Measurements from ENCODE around the gene UQCRHL.

DNA sequence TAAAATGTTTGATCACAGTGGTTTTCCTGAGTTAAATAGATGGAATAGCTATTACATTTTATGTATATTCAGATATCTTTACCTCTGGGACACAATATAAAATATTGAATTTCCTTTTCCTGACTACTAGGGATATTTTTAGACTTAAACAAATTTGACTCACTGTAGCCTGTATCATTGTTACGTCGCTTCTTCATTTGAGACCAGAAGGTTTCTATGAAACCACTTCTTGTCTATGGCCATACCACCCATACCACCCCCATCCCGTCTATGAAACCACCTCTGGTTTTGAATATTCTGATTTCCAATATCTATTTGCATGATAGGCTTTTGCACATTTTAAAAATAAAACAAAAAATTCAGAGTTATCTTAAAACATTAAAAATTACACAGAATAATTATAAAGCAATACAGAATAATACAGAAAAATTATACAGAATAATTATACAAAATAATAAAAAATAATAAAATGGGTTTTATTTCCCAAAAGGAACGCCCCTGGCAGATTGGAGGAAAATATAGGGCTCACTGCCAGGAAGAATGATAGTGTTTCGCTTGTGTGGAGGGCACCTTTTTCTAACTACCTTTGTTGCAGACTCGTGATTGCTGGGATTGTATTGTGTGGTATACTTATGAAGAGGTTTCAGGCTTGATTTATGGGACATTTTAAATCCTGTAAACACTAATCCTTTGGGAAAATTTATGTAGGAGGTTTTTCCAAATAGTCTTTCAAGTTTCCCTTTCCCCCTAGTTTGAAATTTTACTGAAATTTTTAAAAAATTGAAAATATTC is 44.8 kb upstream of the UQCRHL start:
- TF ChIP-seq, protein P1, sequence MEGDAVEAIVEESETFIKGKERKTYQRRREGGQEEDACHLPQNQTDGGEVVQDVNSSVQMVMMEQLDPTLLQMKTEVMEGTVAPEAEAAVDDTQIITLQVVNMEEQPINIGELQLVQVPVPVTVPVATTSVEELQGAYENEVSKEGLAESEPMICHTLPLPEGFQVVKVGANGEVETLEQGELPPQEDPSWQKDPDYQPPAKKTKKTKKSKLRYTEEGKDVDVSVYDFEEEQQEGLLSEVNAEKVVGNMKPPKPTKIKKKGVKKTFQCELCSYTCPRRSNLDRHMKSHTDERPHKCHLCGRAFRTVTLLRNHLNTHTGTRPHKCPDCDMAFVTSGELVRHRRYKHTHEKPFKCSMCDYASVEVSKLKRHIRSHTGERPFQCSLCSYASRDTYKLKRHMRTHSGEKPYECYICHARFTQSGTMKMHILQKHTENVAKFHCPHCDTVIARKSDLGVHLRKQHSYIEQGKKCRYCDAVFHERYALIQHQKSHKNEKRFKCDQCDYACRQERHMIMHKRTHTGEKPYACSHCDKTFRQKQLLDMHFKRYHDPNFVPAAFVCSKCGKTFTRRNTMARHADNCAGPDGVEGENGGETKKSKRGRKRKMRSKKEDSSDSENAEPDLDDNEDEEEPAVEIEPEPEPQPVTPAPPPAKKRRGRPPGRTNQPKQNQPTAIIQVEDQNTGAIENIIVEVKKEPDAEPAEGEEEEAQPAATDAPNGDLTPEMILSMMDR (IDR thresholded peaks at IDR 0.05 in 4 of 5, conservative IDR thresholded peaks at IDR 0.05 in 1 of 5): no peak
- no peak for TF ChIP-seq POLR2A (IDR thresholded peaks at IDR 0.05)
